DND-41 (cell line): ENCODE measurements around the gene ASF1B.

Experiments used
- ATAC-seq: fragments of 200-7000 bp; cut with Tn5 transposase; 3 replicates; pipeline ENCODE4 v1.9.1; 2021; ENCODE audit warnings: low read depth; ENCODE audit not compliant: insufficient read depth
- DNase-seq: peaks from one replicate; pipeline ENCODE4 v3.0.0-alpha.2; 2020
- H2AFZ ChIP-seq: 2 replicates; pipeline ENCODE4 v1.6.0; 2012; ENCODE audit warnings: low read depth, low read length
- H3K27ac ChIP-seq: 2 replicates; pipeline ENCODE4 v1.5.1; 2012; ENCODE audit warnings: low read length, inconsistent platforms
- H3K27me3 ChIP-seq: fragments of 200-600 bp; sonication (generic); 2 replicates; pipeline ENCODE4 v1.6.0; 2012; ENCODE audit warnings: low read length, mild to moderate bottlenecking, inconsistent platforms; ENCODE audit not compliant: insufficient read depth, poor library complexity
- H3K36me3 ChIP-seq: 2 replicates; pipeline ENCODE4 v1.5.1; 2012; ENCODE audit warnings: low read length, inconsistent platforms; ENCODE audit not compliant: insufficient read depth
- H3K4me1 ChIP-seq: 2 replicates; pipeline ENCODE4 v1.5.1; 2012; ENCODE audit warnings: mild to moderate bottlenecking, low read length; ENCODE audit not compliant: insufficient read depth
- H3K4me2 ChIP-seq: 2 replicates; pipeline ENCODE4 v1.6.0; 2012; ENCODE audit warnings: mild to moderate bottlenecking, moderate library complexity, low read length, inconsistent platforms; ENCODE audit not compliant: insufficient read depth
- H3K4me3 ChIP-seq, 2 experiments: fragments of 200-600 bp in 1 of 2; shearing (Covaris generic) in 1 of 2; 2 replicates each; pipeline ENCODE4 v1.5.1; 2012 to 2016; ENCODE audit warnings: inconsistent platforms in 2 of 2, low read length in 2 of 2, mild to moderate bottlenecking in 2 of 2, low read depth in 1 of 2, moderate library complexity in 1 of 2
- H3K79me2 ChIP-seq: 2 replicates; pipeline ENCODE4 v1.6.0; 2012; ENCODE audit warnings: low read length, inconsistent platforms; ENCODE audit not compliant: insufficient read depth
- H3K9ac ChIP-seq: 2 replicates; pipeline ENCODE4 v1.6.0; 2012; ENCODE audit warnings: low read depth, mild to moderate bottlenecking, inconsistent platforms, low read length, moderate library complexity
- H3K9me3 ChIP-seq: 2 replicates; pipeline ENCODE4 v1.5.1; 2012; ENCODE audit warnings: low read length, moderate library complexity, mild to moderate bottlenecking, inconsistent platforms; ENCODE audit not compliant: insufficient read depth, severe bottlenecking
- H4K20me1 ChIP-seq: 2 replicates; pipeline ENCODE4 v1.6.0; 2012; ENCODE audit warnings: low read length; ENCODE audit not compliant: insufficient read depth
- EZH2 ChIP-seq: IDR thresholded peaks from 3 replicates; pipeline ENCODE4 v1.6.1; 2012; ENCODE audit warnings: borderline replicate concordance, low read depth, mild to moderate bottlenecking, moderate library complexity, low read length, inconsistent platforms; ENCODE audit not compliant: severe bottlenecking
- TF ChIP-seq, protein P1 (sequence below): IDR thresholded peaks from 2 replicates; pipeline ENCODE4 v1.5.1; 2012; ENCODE audit warnings: borderline replicate concordance, low read length, moderate library complexity, mild to moderate bottlenecking; ENCODE audit not compliant: poor library complexity, severe bottlenecking; ENCODE audit errors: extremely low read depth

ASF1B gene

DNA sequence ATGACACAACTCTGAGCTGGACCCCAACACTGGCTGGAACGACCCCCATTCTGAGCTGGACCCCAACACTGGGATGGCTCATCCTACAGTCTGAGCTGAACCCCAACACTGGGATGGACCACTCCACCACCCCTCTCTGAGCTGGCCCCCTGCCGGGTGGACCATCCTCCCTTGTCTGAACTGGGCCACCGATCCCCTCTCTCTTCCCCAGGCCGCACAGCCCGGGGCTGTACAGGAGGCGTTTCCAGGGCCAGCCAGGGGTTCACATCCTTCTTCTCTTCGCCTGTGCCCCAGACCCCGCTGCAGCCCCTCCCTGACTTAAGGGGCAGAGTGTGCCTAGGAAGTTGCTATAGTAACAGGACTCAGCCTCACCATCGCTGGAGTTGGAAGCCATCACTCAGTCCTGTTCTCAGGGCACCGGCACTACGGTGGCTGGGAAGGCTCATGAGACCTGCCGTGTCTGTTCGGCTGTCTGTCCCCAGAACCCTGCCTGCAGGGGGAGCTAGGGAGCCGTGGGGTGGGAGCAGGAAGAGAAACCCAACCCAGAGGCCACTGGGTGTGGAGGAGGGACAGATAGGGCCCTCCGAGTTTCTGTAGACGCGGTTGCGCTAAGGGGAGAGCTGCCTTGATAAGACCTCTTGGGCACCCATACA is 22.5 kb downstream of the ASF1B start:
- Histone ChIP-seq H3K9ac (no peak overlapping the region), H2AFZ (no peak overlapping the region), H4K20me1 (peaks cover 32% of the 10 kb centered on the region), H3K27me3 (no peaks in the 10 kb centered on the region), H3K79me2 (peaks cover 53% of the 10 kb centered on the region), H3K9me3 (no peaks in the 10 kb centered on the region), H3K4me1 (peaks cover 26% of the 10 kb centered on the region), H3K27ac (no peak overlapping the region), H3K4me2 (no peak overlapping the region), H3K36me3 (peaks cover 11% of the 10 kb centered on the region), H3K4me3 (no peak overlapping the region)
- TF ChIP-seq, protein P1, sequence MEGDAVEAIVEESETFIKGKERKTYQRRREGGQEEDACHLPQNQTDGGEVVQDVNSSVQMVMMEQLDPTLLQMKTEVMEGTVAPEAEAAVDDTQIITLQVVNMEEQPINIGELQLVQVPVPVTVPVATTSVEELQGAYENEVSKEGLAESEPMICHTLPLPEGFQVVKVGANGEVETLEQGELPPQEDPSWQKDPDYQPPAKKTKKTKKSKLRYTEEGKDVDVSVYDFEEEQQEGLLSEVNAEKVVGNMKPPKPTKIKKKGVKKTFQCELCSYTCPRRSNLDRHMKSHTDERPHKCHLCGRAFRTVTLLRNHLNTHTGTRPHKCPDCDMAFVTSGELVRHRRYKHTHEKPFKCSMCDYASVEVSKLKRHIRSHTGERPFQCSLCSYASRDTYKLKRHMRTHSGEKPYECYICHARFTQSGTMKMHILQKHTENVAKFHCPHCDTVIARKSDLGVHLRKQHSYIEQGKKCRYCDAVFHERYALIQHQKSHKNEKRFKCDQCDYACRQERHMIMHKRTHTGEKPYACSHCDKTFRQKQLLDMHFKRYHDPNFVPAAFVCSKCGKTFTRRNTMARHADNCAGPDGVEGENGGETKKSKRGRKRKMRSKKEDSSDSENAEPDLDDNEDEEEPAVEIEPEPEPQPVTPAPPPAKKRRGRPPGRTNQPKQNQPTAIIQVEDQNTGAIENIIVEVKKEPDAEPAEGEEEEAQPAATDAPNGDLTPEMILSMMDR: peak; percentile 62
- TF ChIP-seq EZH2: no peak
- peak; percentile 60 for DNase-seq
- no peak for ATAC-seq

DNA sequence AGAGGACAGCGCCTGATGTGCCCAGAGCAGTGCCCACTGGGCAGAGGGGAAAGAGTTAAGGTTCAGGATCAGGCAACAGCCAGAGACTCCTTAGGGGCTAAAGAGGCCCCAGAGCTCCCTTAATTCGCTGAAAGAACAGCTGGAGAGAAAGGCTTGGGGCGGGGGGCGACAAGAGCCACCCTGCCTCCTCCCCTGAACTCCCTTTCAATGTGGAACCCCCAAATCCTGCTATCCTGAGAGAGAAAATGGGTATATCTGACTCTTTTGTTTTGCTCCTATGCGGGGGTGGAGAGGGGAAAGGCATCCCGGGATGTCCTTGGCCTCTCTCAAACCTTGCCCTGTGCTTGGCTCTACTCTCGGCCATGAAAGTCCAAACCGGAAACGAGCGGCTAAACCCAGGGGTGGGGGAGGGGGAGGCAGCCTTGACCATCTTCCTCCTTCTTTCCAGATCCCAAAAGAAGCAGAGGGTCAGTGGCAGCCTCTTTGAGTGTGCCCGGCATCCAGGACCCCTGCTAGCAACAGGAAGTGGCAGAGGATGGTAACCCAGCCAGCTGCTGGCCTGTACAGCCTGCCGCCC is 23.5 kb downstream of the ASF1B start:
- peaks cover 56% of the 10 kb centered on the region for H3K79me2 ChIP-seq
- H2AFZ ChIP-seq: no peak overlapping the region
- H3K27ac ChIP-seq: no peak overlapping the region
- no peaks in the 10 kb centered on the region for H3K9me3 ChIP-seq
- no peaks in the 10 kb centered on the region for H3K27me3 ChIP-seq
- H4K20me1 ChIP-seq: peaks cover 32% of the 10 kb centered on the region
- no peak overlapping the region for H3K4me3 ChIP-seq
- DNase-seq (no peak), ATAC-seq (no peak)
- peaks cover 6% of the 10 kb centered on the region; the same call in 1 of the 2 replicates for H3K36me3 ChIP-seq
- H3K4me1 ChIP-seq: peaks cover 18% of the 10 kb centered on the region
- no peak overlapping the region for H3K4me2 ChIP-seq
- no peak overlapping the region for H3K9ac ChIP-seq
- TF ChIP-seq, protein P1: no peak
- no peak for TF ChIP-seq EZH2

GRCh38 chr19:14112051-14112808 is 24.2 kb downstream of the ASF1B start:
- no peak for ATAC-seq
- Histone ChIP-seq H3K27ac (0 out of 2 replicates have a peak overlapping the region, but pooled peaks have one; percentile 18), H3K36me3 (peaks cover 6% of the 10 kb centered on the region; the same call in 1 of the 2 replicates), H3K4me3 (no peak overlapping the region), H3K9me3 (no peaks in the 10 kb centered on the region), H3K4me1 (peaks cover 18% of the 10 kb centered on the region), H2AFZ (no peak overlapping the region), H4K20me1 (peaks cover 32% of the 10 kb centered on the region), H3K4me2 (no peak overlapping the region), H3K79me2 (peaks cover 57% of the 10 kb centered on the region), H3K9ac (no peak overlapping the region), H3K27me3 (no peaks in the 10 kb centered on the region)
- DNase-seq: no peak
- TF ChIP-seq, protein P1: no peak
- TF ChIP-seq EZH2: no peak
